GM23338 (cell line): ENCODE measurements around the gene GSDME. TPM values are rescaled to one million over a fixed set of nuclear protein-coding genes. Genes with fewer than 3 reads are reported as not detected.

Experiments
- ATAC-seq: fragments of 200-7000 bp; cut with Tn5 transposase; 3 replicates; pipeline ENCODE4 v1.9.1; 2020
- DNase-seq: peaks from one replicate; pipeline ENCODE4 v3.0.0-alpha.2; 2015; ENCODE audit warnings: low spot score
- H2AFZ ChIP-seq: fragments of 200-600 bp; sonication (generic); 2 replicates; pipeline ENCODE4 v1.8.0; 2016; ENCODE audit warnings: antibody characterized with exemption, mild to moderate bottlenecking, moderate library complexity
- H3F3A ChIP-seq: fragments of 200-600 bp; sonication (generic); replicated peaks from 2 replicates; pipeline ENCODE4 v1.8.0; 2017; ENCODE audit warnings: antibody characterized with exemption, mixed run types, low read depth
- H3K27ac ChIP-seq: fragments of 200-600 bp; sonication (generic); 2 replicates; pipeline ENCODE4 v1.6.1; 2016; ENCODE audit warnings: low read depth
- H3K27me3 ChIP-seq: fragments of 200-600 bp; sonication (generic); 2 replicates; pipeline ENCODE4 v1.8.0; 2016; ENCODE audit warnings: mild to moderate bottlenecking, mixed run types, moderate library complexity; ENCODE audit not compliant: insufficient read depth
- H3K36me3 ChIP-seq: fragments of 200-600 bp; sonication (generic); 2 replicates; pipeline ENCODE4 v1.8.0; 2016; ENCODE audit warnings: mild to moderate bottlenecking; ENCODE audit not compliant: insufficient read depth
- H3K4me1 ChIP-seq: fragments of 200-600 bp; sonication (generic); 2 replicates; pipeline ENCODE4 v1.8.0; 2016; ENCODE audit warnings: mild to moderate bottlenecking, moderate library complexity; ENCODE audit not compliant: insufficient read depth
- H3K4me2 ChIP-seq: fragments of 200-600 bp; sonication (generic); 2 replicates; pipeline ENCODE4 v1.7.1; 2017; ENCODE audit warnings: mixed run types
- H3K4me3 ChIP-seq: fragments of 200-600 bp; sonication (generic); 2 replicates; pipeline ENCODE4 v1.6.1; 2016; ENCODE audit warnings: mixed run types
- H3K79me2 ChIP-seq: fragments of 200-600 bp; sonication (generic); replicated peaks from 2 replicates; pipeline ENCODE4 v1.8.0; 2017; ENCODE audit warnings: mild to moderate bottlenecking; ENCODE audit not compliant: insufficient read depth
- H3K9me2 ChIP-seq: fragments of 200-600 bp; sonication (generic); 2 replicates; pipeline ENCODE4 v1.8.0; 2017; ENCODE audit not compliant: insufficient read depth
- H4K20me1 ChIP-seq: fragments of 200-600 bp; sonication (generic); replicated peaks from 2 replicates; pipeline ENCODE4 v1.8.0; 2017; ENCODE audit warnings: mild to moderate bottlenecking; ENCODE audit not compliant: insufficient read depth
- H3K27ac Mint-ChIP-seq: 2 replicates; pipeline ENCODE4 v1.8.0; 2020; ENCODE audit warnings: inconsistent platforms, mild to moderate bottlenecking, moderate library complexity, mixed read lengths
- H3K27me3 Mint-ChIP-seq: 3 replicates; pipeline ENCODE4 v1.8.0; 2022; ENCODE audit warnings: low read depth, mild to moderate bottlenecking, moderate library complexity, mixed read lengths, inconsistent platforms; ENCODE audit not compliant: insufficient read depth, poor library complexity
- H3K36me3 Mint-ChIP-seq: 3 replicates; pipeline ENCODE4 v1.8.0; 2021; ENCODE audit warnings: low read depth, mild to moderate bottlenecking, inconsistent platforms, moderate library complexity, mixed read lengths
- H3K4me1 Mint-ChIP-seq: 3 replicates; pipeline ENCODE4 v1.8.0; 2020; ENCODE audit warnings: mild to moderate bottlenecking, inconsistent platforms, mixed read lengths
- H3K4me3 Mint-ChIP-seq: 3 replicates; pipeline ENCODE4 v1.8.0; 2021; ENCODE audit warnings: moderate library complexity, mild to moderate bottlenecking, inconsistent platforms, mixed read lengths
- H3K9me3 Mint-ChIP-seq: 3 replicates; pipeline ENCODE4 v1.8.0; 2020; ENCODE audit warnings: moderate library complexity, mild to moderate bottlenecking, inconsistent platforms, mixed read lengths
- CREB1 ChIP-seq: fragments of 250-450 bp; sonication (Bioruptor Pico); IDR thresholded peaks from 2 replicates; pipeline ENCODE4 v1.5.0; 2020; ENCODE audit warnings: low read depth, mild to moderate bottlenecking, moderate library complexity
- ETS1 ChIP-seq: IDR thresholded peaks from 2 replicates; pipeline ENCODE4 v1.6.1; 2016; ENCODE audit warnings: antibody characterized with exemption
- EZH2 ChIP-seq: fragments of 200-600 bp; sonication (generic); IDR thresholded peaks from one replicate; pipeline ENCODE4 v1.8.0; 2017; ENCODE audit warnings: antibody characterized with exemption, mild to moderate bottlenecking, low read depth; ENCODE audit not compliant: unreplicated experiment
- EZH2phosphoT487 ChIP-seq: fragments of 200-600 bp; sonication (generic); IDR thresholded peaks from one replicate; pipeline ENCODE4 v1.8.1; 2018; ENCODE audit warnings: antibody characterized with exemption; ENCODE audit not compliant: unreplicated experiment
- JUNB ChIP-seq: IDR thresholded peaks from one replicate; pipeline ENCODE4 v1.6.1; 2016; ENCODE audit warnings: antibody characterized with exemption; ENCODE audit not compliant: unreplicated experiment
- NANOG ChIP-seq: IDR thresholded peaks from 2 replicates; pipeline ENCODE4 v1.6.1; 2016; ENCODE audit warnings: antibody characterized with exemption, borderline replicate concordance
- POLR2AphosphoS5 ChIP-seq: IDR thresholded peaks from 2 replicates; pipeline ENCODE4 v1.6.1; 2016; ENCODE audit warnings: antibody characterized with exemption, low read depth
- REST ChIP-seq: IDR thresholded peaks from one replicate; pipeline ENCODE4 v1.6.1; 2018; ENCODE audit warnings: antibody characterized with exemption; ENCODE audit not compliant: unreplicated experiment
- STAT1 ChIP-seq: IDR thresholded peaks from one replicate; pipeline ENCODE4 v1.6.1; 2016; ENCODE audit warnings: antibody characterized with exemption; ENCODE audit not compliant: unreplicated experiment
- ZNF114 ChIP-seq: fragments of 250-450 bp; sonication (Bioruptor Pico); IDR thresholded peaks from 2 replicates; pipeline ENCODE4 v1.5.0; 2020; ENCODE audit warnings: mild to moderate bottlenecking, moderate library complexity
- ZNF331 ChIP-seq: fragments of 250-450 bp; sonication (Bioruptor Pico); IDR thresholded peaks from 2 replicates; pipeline ENCODE4 v1.5.0; 2020; ENCODE audit warnings: low read depth, mild to moderate bottlenecking, moderate library complexity
- polyA plus RNA-seq: library from polyadenylated mRNA; unstranded; fragments of >200 nt; fragmentation: Nextera tagmentation; extraction: Ambion mirVana; gene quantifications from 2 replicates; pipeline ENCODE4 v1.2.1, GENCODE V29; 2016
- total RNA-seq: library from RNA; depleted of rRNA; stranded (reverse); fragments of >200 nt; shearing (Covaris generic); gene quantifications from 2 replicates; pipeline ENCODE4 v1.2.3, GENCODE V29; 2014
- TF ChIP-seq, protein P1 (sequence below), 2 experiments: fragments of 200-600 bp in 1 of 2; sonication (generic) in 1 of 2; conservative IDR thresholded peaks; 2 replicates each; pipeline versions ENCODE4 v1.5.1 to v1.6.1; 2016 to 2017; ENCODE audit warnings: antibody characterized with exemption in 2 of 2, low read depth in 2 of 2, mild to moderate bottlenecking in 2 of 2, moderate library complexity in 1 of 2
- TF ChIP-seq, protein P2 (sequence below): fragments of 250-450 bp; sonication (Bioruptor Pico); IDR thresholded peaks from 2 replicates; pipeline ENCODE4 v1.5.0; 2020; ENCODE audit warnings: mild to moderate bottlenecking, moderate library complexity

Gene GSDME
- total and polyA plus RNA-seq, 2 experiments from 2014 or later, result 8.3 to 8.5 TPM

GRCh38 chr7:24737281-24737680, 20.0 kb downstream of the GSDME start:
- H3K36me3 Mint-ChIP-seq, result peaks cover 8% of the 10 kb centered on the region
- H3K9me2 ChIP-seq, result no peaks in the 10 kb centered on the region
- no peaks in the 10 kb centered on the region for H3F3A ChIP-seq
- no peak overlapping the region for H3K27ac Mint-ChIP-seq
- no peak overlapping the region for H3K4me3 ChIP-seq
- no peaks in the 10 kb centered on the region for H3K36me3 ChIP-seq
- no peak overlapping the region for H3K4me2 ChIP-seq
- no peak for DNase-seq
- no peak overlapping the region for H2AFZ ChIP-seq
- H3K27ac ChIP-seq, result no peak overlapping the region
- ATAC-seq, result no peak
- H3K4me1 Mint-ChIP-seq, result peaks cover 4% of the 10 kb centered on the region; the same call in 2 of the 3 replicates
- TF ChIP-seq POLR2AphosphoS5 (no peak), NANOG (no peak), ZNF331 (CRISPR knock-in tag) (no peak), EZH2phosphoT487 (no peak), EZH2 (no peak), STAT1 (no peak), ZNF114 (CRISPR knock-in tag) (no peak), ETS1 (no peak), JUNB (no peak), REST (no peak), CREB1 (CRISPR knock-in tag) (no peak)
- TF ChIP-seq, protein P1, sequence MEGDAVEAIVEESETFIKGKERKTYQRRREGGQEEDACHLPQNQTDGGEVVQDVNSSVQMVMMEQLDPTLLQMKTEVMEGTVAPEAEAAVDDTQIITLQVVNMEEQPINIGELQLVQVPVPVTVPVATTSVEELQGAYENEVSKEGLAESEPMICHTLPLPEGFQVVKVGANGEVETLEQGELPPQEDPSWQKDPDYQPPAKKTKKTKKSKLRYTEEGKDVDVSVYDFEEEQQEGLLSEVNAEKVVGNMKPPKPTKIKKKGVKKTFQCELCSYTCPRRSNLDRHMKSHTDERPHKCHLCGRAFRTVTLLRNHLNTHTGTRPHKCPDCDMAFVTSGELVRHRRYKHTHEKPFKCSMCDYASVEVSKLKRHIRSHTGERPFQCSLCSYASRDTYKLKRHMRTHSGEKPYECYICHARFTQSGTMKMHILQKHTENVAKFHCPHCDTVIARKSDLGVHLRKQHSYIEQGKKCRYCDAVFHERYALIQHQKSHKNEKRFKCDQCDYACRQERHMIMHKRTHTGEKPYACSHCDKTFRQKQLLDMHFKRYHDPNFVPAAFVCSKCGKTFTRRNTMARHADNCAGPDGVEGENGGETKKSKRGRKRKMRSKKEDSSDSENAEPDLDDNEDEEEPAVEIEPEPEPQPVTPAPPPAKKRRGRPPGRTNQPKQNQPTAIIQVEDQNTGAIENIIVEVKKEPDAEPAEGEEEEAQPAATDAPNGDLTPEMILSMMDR (conservative IDR thresholded peaks at IDR 0.05; ENCODE audit: low read depth in 2 of 2), result no peak
- TF ChIP-seq, protein P2, sequence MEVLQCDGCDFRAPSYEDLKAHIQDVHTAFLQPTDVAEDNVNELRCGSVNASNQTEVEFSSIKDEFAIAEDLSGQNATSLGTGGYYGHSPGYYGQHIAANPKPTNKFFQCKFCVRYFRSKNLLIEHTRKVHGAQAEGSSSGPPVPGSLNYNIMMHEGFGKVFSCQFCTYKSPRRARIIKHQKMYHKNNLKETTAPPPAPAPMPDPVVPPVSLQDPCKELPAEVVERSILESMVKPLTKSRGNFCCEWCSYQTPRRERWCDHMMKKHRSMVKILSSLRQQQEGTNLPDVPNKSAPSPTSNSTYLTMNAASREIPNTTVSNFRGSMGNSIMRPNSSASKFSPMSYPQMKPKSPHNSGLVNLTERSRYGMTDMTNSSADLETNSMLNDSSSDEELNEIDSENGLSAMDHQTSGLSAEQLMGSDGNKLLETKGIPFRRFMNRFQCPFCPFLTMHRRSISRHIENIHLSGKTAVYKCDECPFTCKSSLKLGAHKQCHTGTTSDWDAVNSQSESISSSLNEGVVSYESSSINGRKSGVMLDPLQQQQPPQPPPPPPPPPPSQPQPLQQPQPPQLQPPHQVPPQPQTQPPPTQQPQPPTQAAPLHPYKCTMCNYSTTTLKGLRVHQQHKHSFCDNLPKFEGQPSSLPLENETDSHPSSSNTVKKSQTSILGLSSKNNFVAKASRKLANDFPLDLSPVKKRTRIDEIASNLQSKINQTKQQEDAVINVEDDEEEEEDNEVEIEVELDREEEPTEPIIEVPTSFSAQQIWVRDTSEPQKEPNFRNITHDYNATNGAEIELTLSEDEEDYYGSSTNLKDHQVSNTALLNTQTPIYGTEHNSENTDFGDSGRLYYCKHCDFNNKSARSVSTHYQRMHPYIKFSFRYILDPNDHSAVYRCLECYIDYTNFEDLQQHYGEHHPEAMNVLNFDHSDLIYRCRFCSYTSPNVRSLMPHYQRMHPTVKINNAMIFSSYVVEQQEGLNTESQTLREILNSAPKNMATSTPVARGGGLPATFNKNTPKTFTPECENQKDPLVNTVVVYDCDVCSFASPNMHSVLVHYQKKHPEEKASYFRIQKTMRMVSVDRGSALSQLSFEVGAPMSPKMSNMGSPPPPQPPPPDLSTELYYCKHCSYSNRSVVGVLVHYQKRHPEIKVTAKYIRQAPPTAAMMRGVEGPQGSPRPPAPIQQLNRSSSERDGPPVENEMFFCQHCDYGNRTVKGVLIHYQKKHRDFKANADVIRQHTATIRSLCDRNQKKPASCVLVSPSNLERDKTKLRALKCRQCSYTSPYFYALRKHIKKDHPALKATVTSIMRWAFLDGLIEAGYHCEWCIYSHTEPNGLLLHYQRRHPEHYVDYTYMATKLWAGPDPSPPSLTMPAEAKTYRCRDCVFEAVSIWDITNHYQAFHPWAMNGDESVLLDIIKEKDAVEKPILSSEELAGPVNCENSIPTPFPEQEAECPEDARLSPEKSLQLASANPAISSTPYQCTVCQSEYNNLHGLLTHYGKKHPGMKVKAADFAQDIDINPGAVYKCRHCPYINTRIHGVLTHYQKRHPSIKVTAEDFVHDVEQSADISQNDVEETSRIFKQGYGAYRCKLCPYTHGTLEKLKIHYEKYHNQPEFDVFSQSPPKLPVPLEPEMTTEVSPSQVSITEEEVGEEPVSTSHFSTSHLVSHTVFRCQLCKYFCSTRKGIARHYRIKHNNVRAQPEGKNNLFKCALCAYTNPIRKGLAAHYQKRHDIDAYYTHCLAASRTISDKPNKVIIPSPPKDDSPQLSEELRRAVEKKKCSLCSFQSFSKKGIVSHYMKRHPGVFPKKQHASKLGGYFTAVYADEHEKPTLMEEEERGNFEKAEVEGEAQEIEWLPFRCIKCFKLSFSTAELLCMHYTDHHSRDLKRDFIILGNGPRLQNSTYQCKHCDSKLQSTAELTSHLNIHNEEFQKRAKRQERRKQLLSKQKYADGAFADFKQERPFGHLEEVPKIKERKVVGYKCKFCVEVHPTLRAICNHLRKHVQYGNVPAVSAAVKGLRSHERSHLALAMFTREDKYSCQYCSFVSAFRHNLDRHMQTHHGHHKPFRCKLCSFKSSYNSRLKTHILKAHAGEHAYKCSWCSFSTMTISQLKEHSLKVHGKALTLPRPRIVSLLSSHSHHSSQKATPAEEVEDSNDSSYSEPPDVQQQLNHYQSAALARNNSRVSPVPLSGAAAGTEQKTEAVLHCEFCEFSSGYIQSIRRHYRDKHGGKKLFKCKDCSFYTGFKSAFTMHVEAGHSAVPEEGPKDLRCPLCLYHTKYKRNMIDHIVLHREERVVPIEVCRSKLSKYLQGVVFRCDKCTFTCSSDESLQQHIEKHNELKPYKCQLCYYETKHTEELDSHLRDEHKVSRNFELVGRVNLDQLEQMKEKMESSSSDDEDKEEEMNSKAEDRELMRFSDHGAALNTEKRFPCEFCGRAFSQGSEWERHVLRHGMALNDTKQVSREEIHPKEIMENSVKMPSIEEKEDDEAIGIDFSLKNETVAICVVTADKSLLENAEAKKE (CRISPR knock-in tag), result no peak
- peaks cover 16% of the 10 kb centered on the region; the same call in 2 of the 3 replicates for H3K9me3 Mint-ChIP-seq
- H3K79me2 ChIP-seq, result no peaks in the 10 kb centered on the region
- 0 out of 2 replicates have a peak, but pooled peaks cover 5% of the 10 kb centered on the region for H3K4me1 ChIP-seq
- H3K27me3 Mint-ChIP-seq, result peaks cover 4% of the 10 kb centered on the region
- H3K4me3 Mint-ChIP-seq, result no peak overlapping the region
- no peaks in the 10 kb centered on the region for H3K27me3 ChIP-seq
- no peaks in the 10 kb centered on the region for H4K20me1 ChIP-seq
